Measurements from ENCODE around the gene PRSS50.

DNA sequence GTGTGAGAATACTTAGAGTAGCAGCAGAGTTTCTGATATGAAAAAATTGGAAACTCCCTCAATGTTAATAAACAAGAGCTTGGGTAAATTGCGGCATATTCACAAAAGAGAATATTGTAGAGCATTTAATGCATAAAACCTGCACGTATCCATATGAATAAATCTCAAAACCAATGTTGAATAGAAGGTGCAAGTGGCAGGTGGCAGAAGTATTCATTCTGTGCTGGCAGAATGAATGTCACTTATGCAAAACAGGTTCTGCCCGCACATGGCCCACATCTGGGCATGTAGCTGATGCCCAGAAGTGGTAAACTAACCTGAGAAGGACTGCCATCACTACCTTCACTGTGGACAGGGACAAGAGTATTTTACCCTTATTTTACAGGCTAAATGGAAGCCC, 14.1 kb upstream of the PRSS50 start:
- TF ChIP-seq, protein P1, sequence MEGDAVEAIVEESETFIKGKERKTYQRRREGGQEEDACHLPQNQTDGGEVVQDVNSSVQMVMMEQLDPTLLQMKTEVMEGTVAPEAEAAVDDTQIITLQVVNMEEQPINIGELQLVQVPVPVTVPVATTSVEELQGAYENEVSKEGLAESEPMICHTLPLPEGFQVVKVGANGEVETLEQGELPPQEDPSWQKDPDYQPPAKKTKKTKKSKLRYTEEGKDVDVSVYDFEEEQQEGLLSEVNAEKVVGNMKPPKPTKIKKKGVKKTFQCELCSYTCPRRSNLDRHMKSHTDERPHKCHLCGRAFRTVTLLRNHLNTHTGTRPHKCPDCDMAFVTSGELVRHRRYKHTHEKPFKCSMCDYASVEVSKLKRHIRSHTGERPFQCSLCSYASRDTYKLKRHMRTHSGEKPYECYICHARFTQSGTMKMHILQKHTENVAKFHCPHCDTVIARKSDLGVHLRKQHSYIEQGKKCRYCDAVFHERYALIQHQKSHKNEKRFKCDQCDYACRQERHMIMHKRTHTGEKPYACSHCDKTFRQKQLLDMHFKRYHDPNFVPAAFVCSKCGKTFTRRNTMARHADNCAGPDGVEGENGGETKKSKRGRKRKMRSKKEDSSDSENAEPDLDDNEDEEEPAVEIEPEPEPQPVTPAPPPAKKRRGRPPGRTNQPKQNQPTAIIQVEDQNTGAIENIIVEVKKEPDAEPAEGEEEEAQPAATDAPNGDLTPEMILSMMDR (IDR thresholded peaks at IDR 0.05) = no peak
- TF ChIP-seq POLR2A (IDR thresholded peaks at IDR 0.05) = no peak
